GM15510 (cell line): ENCODE results near the gene DNAH6.

ENCODE experiments used
- POLR2A ChIP-seq: IDR thresholded peaks from 3 replicates; pipeline ENCODE4 v1.6.1; 2011; ENCODE audit warnings: borderline replicate concordance; ENCODE audit not compliant: insufficient read length; ENCODE audit errors: extremely low read depth

Gene DNAH6

DNA sequence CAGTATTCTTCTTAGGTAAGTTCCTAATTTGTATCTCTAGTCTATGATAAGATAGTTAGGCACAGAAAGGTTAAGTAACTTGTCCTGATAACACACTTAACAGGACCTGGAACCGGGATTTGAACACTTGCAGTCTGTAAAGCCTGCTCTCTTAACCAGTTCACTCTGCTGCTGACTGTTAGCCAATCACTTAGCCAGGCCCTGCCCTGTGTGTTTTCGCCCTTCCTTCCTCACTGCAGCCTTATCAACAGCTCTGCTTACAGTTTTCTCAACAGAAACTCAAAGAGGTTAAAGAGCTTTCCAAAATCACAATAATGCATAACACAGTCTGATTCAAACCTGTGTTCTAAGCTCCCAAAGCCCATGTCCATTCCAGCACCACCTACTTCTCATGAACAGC is 212.9 kb downstream of the DNAH6 start:
- TF ChIP-seq POLR2A: no peak

DNA sequence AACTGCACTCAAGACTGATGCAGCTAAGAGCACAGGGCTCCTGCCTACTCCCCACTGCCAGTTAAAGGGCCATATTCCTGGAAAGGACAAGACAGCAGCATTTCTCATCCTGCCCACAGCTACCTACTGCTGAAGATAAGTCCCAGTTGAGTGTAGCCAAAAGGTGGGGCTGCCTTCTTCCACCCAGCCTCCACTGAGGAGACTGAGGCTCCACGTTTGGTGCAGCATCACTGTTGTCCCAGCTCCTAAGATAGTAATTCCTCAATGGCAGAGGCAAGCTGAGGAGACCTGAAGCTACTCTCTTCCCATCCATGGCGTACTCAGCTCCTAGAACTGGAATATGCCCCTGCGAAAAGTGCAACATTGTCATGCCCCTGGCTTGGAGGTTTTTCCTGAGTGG is 214.9 kb downstream of the DNAH6 start:
- no peak for TF ChIP-seq POLR2A

DNA sequence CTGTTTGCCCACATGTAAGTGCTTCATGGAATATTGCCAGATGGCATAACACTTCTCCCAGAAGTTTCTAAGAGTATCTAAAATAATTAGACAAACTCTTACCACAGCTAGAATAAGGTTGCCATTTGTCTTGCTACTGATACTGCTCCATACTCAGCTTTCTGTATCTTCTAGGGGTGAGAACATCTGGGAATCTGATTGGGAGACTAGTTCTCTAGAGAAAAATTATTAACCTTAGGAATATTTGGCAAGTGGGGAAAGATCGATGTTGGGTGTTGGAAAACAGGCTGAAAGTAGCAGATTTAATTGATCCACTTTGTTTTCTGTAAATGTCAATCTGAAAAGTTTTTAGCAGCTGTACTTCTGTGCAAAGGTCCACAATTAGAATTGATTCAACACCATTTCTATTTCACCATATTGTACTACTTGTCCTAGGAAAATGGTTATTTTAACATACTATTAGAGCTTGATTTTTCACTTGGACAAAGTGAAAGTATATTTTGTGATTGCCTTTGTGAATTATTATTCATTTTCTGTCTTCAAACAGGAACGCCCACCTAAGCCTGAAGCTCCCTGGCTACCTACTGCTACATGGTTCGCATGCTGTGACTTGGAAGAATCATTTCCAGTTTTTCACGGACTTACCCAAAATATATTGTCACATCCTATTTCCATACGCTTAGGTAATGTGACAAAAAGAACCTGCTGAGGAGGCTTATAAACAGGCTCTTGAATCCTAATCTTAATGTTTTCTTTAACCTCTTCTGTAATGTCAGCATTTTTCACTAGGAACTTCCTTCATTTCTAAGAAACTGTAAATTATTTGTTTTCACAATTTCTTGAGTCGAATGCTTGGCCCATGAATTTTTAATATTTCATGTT is 216.8 kb downstream of the DNAH6 start:
- TF ChIP-seq POLR2A: no peak

- no peak for TF ChIP-seq POLR2A
These were observed 219.1 kb downstream of the DNAH6 start for GRCh38 chr2:84735389-84735788.

GRCh38 chr2:84741182-84741822 is 225.0 kb downstream of the DNAH6 start:
- TF ChIP-seq POLR2A: no peak

- TF ChIP-seq POLR2A: no peak
These were observed 232.0 kb downstream of the DNAH6 start for GRCh38 chr2:84748341-84748740.

DNA sequence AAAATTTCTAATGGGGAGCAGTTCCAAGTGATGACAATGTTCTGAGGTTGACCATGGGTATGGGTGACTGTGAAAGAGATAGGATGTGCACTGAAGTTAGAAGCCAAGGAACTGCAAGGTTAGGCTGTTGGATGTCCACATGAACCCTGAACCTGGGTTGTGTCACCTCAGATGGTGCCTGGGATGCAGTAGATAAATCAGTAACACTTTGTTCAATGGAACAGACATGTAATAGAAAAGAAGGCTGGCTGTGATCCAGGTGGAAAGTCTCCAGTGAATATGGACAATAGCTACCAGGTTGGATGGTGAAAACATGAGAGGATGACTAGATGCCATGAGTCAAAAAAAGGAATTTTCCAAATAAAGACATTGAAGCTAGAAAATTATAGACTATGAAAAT is 233.1 kb downstream of the DNAH6 start:
- TF ChIP-seq POLR2A: no peak

- TF ChIP-seq POLR2A: no peak
These were observed 238.8 kb downstream of the DNAH6 start for GRCh38 chr2:84755096-84755495.

- TF ChIP-seq POLR2A: no peak
These were observed 241.3 kb downstream of the DNAH6 start for GRCh38 chr2:84757648-84758047.

DNA sequence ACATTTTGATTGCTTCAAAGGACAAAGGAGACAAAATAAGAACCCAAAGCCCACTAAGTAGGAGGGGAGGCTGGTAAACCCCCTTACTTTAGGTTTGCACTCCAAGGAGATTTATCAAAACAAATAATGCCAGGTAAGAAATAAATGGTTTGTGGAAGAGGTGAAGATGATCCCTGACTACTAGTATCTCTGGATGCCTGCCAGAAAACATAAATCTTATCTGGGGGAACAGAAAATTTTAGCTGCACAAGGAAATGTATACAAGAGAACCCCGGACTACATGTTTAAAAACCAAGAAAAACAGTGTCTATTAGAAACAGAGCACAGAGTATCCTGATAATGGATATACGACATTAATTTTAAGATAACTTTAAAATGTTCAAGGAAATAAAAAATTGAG is 250.5 kb downstream of the DNAH6 start:
- TF ChIP-seq POLR2A: no peak

- no peak for TF ChIP-seq POLR2A
These were observed 252.5 kb downstream of the DNAH6 start for GRCh38 chr2:84768840-84769239.

GRCh38 chr2:84770280-84770679 is 254.0 kb downstream of the DNAH6 start:
- no peak for TF ChIP-seq POLR2A

DNA sequence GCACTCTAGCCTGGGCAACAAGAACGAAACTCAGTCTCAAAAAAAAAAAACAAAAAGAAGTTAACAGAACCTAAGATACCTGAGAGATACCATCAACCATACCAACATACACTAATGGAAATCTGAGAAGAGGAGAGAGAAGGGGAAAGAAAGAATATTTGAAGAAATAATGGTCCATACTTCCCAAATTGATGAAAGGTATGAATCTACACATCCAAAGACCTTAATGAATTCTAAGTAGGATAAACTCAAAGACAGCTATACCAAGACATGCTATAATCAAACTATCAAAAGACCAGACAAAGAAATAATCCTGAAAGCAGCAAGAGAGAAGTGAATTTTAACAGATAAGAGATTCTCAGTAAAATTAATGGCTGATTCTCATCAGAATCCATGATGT is 255.0 kb downstream of the DNAH6 start:
- TF ChIP-seq POLR2A: no peak

DNA sequence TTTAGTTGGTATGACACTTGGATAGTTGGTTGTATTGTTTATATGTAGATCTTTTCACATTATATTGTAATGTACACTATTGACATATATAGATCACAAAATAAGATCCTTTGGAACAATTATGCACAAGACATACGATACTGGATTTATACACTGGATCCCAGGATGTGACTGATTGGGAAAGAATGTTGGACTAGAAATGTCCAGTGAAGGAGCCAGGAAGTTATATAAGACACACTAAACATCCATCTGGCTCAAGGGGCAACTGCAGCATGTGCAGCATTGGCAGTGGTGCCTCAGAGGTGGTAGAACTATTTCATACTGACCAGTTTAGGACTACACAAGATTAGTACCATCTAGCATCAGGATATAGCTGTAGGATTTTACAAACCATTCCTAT is 259.7 kb downstream of the DNAH6 start:
- TF ChIP-seq POLR2A: no peak

DNA sequence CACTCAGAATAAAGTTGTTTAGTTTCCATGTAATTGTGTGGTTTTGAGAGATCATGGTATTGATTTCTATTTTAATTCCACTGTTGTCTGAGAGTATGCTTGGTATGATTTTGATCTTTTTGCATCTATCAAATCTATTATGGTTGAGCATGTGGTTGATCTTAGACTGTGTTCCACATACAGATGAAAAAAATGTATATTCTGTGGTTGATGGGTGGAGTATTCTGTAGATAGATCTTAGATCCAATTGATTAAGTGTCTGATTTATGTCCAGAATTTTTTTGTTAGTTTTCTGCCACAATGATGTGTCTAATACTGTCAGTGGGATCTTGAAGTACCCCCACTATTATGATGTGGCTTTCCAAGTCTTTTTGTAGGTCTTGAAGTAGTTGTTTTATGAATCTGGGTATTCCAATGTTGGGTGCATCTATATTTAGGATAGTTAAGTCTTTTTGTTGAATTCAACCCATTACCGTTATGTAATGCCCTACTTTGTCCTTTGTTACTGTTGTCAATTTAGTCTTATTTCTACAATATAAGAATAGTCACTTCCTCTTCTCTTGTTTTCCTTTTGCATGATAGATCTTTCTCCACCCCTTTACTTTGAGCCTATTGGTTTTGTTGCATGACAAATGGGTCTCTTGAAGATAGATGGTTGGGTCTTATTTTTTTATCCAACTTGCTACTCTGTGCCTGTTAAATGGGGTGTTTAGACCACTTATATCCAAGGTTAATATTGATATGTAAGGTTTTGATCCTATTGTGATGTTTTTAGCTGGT is 262.8 kb downstream of the DNAH6 start:
- TF ChIP-seq POLR2A: no peak
